Mesothelial cell of epicardium (in vitro differentiated cells): ENCODE measurements around the gene PRSS23. TPM values are rescaled to one million over a fixed set of nuclear protein-coding genes. Genes with fewer than 3 reads are reported as not detected.
"Not testable (repeated sequence)": the region's sequence is repeated elsewhere in the genome, so short reads cannot be mapped to it uniquely, and the experiment has no call there.

Source experiments
- DNase-seq, 2 experiments: peaks; one replicate each; pipeline ENCODE4 v3.0.0; 2021; ENCODE audit warnings: low spot score in 2 of 2; ENCODE audit not compliant: unreplicated experiment in 2 of 2
- H3K27ac Mint-ChIP-seq: 2 replicates; pipeline ENCODE4 v1.8.0; 2021; ENCODE audit warnings: mixed read lengths
- H3K27me3 Mint-ChIP-seq: 2 replicates; pipeline ENCODE4 v1.8.0; 2021; ENCODE audit warnings: low read depth, mixed read lengths
- H3K36me3 Mint-ChIP-seq: 2 replicates; pipeline ENCODE4 v1.8.0; 2021; ENCODE audit warnings: mixed read lengths
- H3K4me1 Mint-ChIP-seq: 2 replicates; pipeline ENCODE4 v1.8.0; 2021; ENCODE audit warnings: mixed read lengths
- H3K4me3 Mint-ChIP-seq: 2 replicates; pipeline ENCODE4 v1.8.0; 2021; ENCODE audit warnings: mild to moderate bottlenecking, moderate library complexity, mixed read lengths
- H3K9me3 Mint-ChIP-seq: 2 replicates; pipeline ENCODE4 v1.8.0; 2021; ENCODE audit warnings: mixed read lengths
- CTCF ChIP-seq: fragments of 200-600 bp; sonication (generic); IDR thresholded peaks from one replicate; pipeline ENCODE4 v1.5.0; 2021; ENCODE audit warnings: antibody characterized with exemption; ENCODE audit not compliant: unreplicated experiment
- total RNA-seq: library from RNA; stranded (reverse); gene quantifications from 3 replicates; pipeline ENCODE4 v1.2.1, GENCODE V29; 2021

PRSS23 gene
- total RNA-seq, 1 donor from 2014 or later: 29.4 TPM

DNA sequence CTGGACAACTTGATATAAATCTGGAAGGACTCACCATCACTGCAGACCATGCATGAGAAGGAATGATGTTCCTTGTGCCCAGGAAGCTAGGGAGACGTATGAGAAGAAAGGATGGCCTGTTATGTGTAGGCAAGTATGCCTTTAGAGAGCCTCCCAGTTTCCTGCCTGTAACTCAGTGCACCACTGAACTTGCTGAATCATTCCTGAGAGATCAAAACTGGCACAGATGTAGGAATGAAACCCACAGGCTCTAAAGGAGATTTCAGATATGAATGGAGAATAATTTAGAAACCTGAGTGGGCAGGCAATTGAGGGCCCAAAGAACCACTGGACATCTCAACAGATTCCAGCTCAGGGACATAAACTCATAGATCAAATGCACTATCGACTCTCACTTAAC is 38.4 kb upstream of the PRSS23 start:
- Mint-ChIP-seq H3K4me1 (peaks cover 17% of the 10 kb centered on the region), H3K27ac (no peak overlapping the region), H3K36me3 (no peaks in the 10 kb centered on the region), H3K27me3 (peaks cover 3% of the 10 kb centered on the region), H3K4me3 (no peak overlapping the region), H3K9me3 (no peaks in the 10 kb centered on the region)
- DNase-seq: no peak
- TF ChIP-seq CTCF: no peak

DNA sequence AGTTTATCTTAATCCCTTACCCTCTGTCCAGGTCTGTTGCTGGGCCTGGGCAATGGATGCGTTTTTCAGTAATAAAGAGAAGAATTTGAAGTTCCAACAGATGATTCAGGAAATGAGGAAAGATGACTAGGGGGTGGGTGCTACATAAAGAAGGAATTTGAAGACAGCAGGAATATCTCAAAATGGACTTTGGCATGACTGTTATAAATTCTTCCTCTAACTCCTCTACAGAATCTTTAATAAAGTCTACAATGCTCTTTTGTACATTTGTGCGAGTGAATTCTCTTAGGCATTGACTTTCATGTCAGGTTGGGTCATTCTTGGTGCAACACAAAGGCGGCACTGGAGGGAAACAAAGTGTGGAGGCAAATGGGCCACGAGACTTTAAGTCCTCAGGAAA is 35.1 kb upstream of the PRSS23 start:
- Mint-ChIP-seq H3K9me3 (no peaks in the 10 kb centered on the region), H3K4me3 (no peak overlapping the region), H3K4me1 (peaks cover 28% of the 10 kb centered on the region), H3K27me3 (peaks cover 3% of the 10 kb centered on the region), H3K27ac (no peak overlapping the region), H3K36me3 (no peaks in the 10 kb centered on the region)
- no peak for DNase-seq
- no peak for TF ChIP-seq CTCF

- Mint-ChIP-seq H3K27me3 (peaks cover 3% of the 10 kb centered on the region), H3K4me1 (peaks cover 22% of the 10 kb centered on the region)
Measured at GRCh38 chr11:86765878-86766277, 34.5 kb upstream of the PRSS23 start.

DNA sequence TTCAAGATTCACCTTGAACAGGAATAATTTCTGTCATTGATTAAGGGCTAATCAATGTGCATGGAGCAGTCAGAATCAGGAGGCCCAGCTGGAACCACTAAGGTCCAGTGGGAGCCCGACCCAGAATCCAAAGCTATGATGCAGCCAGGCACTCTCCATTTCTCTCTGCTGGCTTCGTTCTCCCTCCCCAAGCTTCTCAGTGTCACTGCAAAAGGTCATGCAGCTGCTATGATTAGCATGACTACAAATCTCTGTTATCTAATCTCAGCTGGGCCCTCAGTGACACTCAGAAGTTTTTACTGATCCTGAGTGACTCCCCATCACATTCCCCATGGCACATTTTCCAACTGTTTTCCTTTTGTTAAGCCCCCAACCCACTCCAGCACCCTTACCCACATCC is 31.1 kb upstream of the PRSS23 start:
- H3K9me3 Mint-ChIP-seq: no peaks in the 10 kb centered on the region

More at GRCh38 chr11:86765878-86766277, 34.5 kb upstream of the PRSS23 start:
- Mint-ChIP-seq H3K9me3 (no peaks in the 10 kb centered on the region), H3K4me3 (no peak overlapping the region), H3K36me3 (no peaks in the 10 kb centered on the region), H3K27ac (no peak overlapping the region)
- no peak for TF ChIP-seq CTCF
- no peak for DNase-seq

DNA sequence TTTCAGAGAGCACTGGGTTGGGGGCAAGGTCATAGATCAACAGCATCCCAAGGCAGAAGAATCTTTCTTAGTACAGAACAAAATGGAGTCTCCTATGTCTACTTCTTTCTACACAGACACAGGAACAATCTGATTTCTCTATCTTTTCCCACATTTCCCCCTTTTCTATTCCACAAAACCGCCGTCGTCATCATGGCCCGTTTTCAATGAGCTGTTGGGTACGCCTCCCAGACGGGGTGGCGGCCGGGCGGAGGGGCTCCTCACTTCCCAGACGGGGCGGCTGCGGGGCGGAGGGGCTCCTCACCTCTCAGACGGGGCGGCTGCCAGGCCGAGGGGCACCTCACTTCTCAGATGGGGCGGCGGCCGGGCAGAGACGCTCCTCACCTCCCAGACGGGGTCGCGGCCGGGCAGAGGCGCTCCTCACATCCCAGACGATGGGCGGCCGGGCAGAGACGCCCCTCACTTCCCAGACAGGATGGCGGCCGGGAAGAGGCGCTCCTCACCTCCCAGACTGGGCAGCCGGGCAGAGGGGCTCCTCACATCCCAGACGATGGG is 29.8 kb upstream of the PRSS23 start:
- not testable (repeated sequence) for H3K9me3 Mint-ChIP-seq, DNase-seq, H3K27ac Mint-ChIP-seq, H3K27me3 Mint-ChIP-seq, H3K36me3 Mint-ChIP-seq, H3K4me3 Mint-ChIP-seq
- peaks cover 31% of the 10 kb centered on the region for H3K4me1 Mint-ChIP-seq

More for the DNA sequence above, 31.1 kb upstream of the PRSS23 start:
- Mint-ChIP-seq H3K27me3 (no peaks in the 10 kb centered on the region), H3K4me3 (no peak overlapping the region), H3K27ac (no peak overlapping the region), H3K4me1 (peaks cover 32% of the 10 kb centered on the region), H3K36me3 (no peaks in the 10 kb centered on the region)
- no peak for DNase-seq
- TF ChIP-seq CTCF: no peak

- H3K27ac Mint-ChIP-seq: no peak overlapping the region
- H3K36me3 Mint-ChIP-seq: no peaks in the 10 kb centered on the region
- no peak overlapping the region for H3K4me3 Mint-ChIP-seq
- H3K9me3 Mint-ChIP-seq: no peaks in the 10 kb centered on the region
- no peaks in the 10 kb centered on the region for H3K27me3 Mint-ChIP-seq
- DNase-seq: no peak
- H3K4me1 Mint-ChIP-seq: peaks cover 36% of the 10 kb centered on the region
- TF ChIP-seq CTCF: no peak
Measured at GRCh38 chr11:86772999-86773398, 27.3 kb upstream of the PRSS23 start.
